Transverse colon (tissue), 4 donors: Measurements from ENCODE around the gene RGS9BP.
"Not testable (repeated sequence)": the region's sequence is repeated elsewhere in the genome, so short reads cannot be mapped to it uniquely, and the experiment has no call there.

ENCODE experiments used
- CTCF ChIP-seq, 5 experiments: fragments of 200-600 bp in 3 of 5; fragments of 450-650 bp in 2 of 5; sonication (generic) in 3 of 5; IDR thresholded peaks; 1 replicate in 2 of 5; 2 replicates in 3 of 5; pipeline ENCODE4 v1.5.1; 2016 to 2017; ENCODE audit warnings: antibody characterized with exemption in 5 of 5, inconsistent platforms in 3 of 5, mild to moderate bottlenecking in 2 of 5, moderate library complexity in 1 of 5
- POLR2A ChIP-seq: fragments of 450-650 bp; IDR thresholded peaks from one replicate; pipeline ENCODE4 v1.6.1; 2016; ENCODE audit warnings: antibody characterized with exemption, mild to moderate bottlenecking, moderate library complexity
- POLR2AphosphoS5 ChIP-seq, 3 donors: sonication (generic); formaldehyde crosslinking; IDR thresholded peaks; one replicate each; pipeline ENCODE4 v1.6.1; 2016; ENCODE audit warnings: antibody characterized with exemption in 3 of 3

GRCh38 chr19:32656379-32656778 is 19.3 kb upstream of the RGS9BP start:
- not testable (repeated sequence) for TF ChIP-seq CTCF (IDR thresholded peaks at IDR 0.05); POLR2AphosphoS5 (IDR thresholded peaks at IDR 0.05); POLR2A
